Stimulated activated CD4-positive, alpha-beta T cell treated with anti-CD3 and anti-CD28 coated beads, TNF-alpha, amount 100 ng/mL, for 1 hour (primary cell): ENCODE measurements around the gene NEDD4L.
"Not testable (repeated sequence)": the region's sequence is repeated elsewhere in the genome, so short reads cannot be mapped to it uniquely, and the experiment has no call there.

Source experiments
- DNase-seq, 3 donors: peaks; one replicate each; pipeline ENCODE4 v3.0.0-alpha.2; 2020; ENCODE audit warnings: low read depth in 3 of 3, low spot score in 1 of 3

Gene NEDD4L

DNA sequence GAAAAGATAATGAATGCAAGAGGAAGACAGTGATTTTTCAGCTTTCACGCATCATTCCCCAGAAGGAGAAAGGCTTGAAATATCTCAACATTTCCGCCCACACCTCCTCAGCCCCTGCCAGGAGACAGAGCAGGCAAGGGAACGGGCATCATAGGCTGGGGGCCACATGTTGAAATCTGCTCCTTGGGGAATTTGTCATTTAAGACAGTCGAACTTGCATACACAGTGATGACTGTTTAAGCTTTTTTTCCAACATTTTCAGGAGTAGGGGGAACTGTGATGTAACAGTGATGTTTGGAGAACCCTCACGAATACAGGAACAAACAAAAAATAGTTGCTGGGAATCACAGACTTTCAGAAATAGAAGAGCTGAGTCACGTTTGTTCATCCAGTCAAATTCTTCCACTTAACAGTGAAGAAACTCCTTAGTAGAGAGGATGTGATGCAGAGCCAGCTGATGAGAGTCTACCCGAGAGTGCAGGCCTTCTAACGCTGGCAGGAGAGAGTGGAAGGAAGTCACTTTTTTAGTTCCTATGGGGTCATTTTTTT is 318.1 kb downstream of the NEDD4L start:
- DNase-seq, result no peak

DNA sequence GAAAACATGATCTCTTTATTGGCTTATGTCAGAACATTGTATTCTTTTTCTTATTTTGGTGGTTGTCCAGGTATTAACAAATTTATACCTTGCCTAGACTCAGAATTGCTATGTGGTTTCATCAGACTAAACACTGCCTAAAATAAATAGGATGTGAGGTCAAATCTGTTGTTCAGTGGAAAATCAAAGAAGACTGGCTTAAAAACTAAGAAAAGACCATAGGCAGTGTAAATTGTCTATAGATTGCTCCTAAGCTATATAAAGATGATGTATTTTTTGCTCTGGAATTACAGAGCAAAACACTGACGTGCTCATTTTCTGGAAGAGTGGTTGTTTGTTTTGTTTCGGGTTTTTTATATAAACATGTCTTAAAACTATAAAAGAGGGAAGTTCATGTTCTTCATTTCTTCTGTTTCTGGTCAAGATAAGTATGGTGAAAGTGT is 318.8 kb downstream of the NEDD4L start:
- DNase-seq, result no peak

DNA sequence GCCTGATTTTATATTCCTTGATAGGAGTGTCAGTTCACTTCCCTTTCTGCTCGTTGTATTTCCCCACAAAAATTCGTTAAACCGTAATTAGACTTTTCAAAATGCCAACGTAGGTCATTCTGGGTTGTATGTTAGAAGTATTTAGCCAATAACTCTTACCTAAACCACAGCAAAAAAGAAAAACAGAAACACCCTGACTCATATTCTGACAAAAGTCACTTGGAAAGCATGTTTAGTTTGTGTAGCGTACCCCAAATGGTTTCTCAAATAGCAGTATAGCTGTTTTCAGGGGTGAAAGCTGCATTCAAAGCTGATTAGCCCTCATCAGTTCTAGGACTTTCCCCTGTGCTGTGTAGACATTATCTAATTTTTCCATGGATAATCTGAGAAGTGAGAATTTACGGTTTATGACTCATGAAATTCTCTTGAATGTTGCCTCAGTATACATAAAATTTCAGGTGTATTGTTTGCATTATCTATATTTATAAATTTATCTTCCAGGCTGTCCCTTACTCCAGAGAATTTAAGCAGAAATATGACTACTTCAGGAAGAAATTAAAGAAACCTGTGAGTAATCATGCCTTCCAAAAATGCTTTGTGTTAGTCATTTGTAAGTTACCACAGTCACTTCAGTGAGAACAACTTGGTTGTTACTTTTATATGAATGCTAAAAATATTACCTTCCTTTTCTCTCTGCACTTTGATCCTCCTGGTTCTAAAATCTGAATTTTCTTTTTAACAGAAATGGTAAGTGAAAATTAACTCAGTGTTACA is 319.9 kb downstream of the NEDD4L start:
- DNase-seq, result no peak

DNA sequence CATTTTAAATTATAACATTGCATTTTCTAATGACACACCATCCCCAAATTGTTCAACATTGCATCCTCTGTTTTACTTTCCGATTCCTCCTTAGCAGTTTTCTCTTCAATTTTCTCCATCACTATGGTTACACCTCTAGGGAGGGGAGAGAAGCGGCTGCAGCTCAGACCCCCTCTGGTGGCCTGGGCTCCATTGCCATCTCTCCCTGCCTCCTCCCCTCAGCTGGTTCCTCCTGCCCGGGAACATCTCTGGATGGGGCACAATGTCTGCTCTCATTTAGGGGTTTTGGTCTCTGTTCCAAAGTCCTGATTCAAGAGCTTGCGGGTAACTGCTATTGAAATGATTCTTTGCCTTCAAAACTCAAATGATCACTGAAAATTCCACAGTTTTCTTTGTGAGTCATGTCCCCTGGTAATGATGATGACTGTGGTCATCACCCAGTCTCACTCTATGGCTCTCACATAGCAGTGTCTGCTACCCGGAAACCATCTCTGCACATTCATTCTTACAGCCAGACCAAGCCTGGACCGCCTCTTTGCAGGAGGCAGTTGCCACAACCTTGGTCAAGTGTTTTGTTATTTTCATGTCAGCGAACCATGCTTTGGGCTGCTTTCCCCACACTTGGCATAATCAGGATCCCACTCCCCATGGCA is 321.0 kb downstream of the NEDD4L start:
- no peak for DNase-seq

DNA sequence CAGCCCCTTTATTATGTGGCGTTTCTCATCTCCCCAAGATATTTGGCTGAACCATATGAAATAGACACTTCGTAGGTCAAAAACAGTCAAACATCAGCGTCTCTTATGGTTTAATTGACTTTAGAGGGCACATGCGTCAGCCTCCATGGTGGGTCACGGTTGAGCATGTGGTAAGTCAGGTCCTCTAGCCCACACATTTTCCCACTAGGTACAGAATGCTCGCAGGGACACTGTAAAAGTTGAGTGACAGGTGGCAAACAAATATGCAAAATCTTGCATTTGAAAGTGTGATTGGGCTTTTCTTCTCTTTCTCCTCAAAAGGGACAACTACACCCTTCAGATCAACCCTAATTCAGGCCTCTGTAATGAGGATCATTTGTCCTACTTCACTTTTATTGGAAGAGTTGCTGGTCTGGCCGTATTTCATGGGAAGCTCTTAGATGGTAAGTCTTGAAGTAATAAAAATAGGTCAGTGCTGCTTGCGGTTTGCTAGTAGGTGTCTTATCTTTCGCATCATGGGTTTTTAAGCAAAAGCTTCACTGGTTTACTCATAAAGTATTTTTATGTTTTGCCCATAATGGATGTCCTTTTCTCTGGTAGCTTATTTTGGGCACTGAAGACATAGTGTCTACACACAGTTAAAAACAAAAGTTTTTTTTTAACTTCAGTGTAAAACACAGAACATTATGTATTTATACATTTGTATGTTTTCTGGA is 323.6 kb downstream of the NEDD4L start:
- no peak for DNase-seq

DNA sequence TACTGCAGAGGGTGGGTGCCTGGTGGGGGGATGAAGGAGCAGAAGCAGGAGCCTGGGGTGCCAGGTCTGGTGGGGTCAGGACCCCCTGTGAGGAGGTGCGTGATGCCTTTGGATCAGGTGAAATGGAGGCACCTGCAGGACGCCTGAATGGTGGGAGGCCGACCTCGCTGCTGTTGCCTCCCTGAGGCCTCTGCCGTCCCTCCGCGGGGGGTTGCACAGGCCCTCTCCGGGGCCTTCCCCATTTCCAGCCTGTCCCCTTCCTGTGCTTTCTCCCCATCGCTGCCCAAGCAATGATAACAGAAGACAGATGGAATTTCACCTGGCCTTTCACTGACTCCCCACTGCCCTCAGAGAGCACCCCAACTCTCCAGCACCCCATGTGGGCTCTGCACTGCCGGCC is 325.6 kb downstream of the NEDD4L start:
- DNase-seq, result no peak

DNA sequence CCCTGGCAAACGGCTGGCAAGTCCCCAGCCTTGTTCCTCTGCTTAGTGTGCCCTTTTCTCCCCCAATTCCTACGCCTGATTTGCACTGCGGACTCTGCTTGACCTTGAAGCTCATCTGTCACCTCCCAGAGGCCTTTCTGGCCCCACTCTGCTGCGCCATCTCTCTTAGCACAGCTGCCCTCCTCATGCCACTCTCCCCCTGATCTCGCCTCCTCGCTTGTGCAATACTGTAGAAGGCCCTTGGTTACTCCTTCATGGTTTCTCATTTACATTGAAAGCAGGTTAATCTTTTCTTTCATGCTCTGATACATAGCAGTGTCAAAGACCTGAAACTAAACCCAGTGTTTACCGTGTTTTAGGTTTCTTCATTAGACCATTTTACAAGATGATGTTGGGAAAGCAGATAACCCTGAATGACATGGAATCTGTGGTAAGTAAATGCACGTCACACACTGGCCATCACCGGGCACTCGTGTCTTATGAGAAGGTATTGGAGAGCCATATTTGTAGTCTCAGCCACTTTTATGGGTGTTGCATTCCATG is 326.1 kb downstream of the NEDD4L start:
- no peak for DNase-seq

DNA sequence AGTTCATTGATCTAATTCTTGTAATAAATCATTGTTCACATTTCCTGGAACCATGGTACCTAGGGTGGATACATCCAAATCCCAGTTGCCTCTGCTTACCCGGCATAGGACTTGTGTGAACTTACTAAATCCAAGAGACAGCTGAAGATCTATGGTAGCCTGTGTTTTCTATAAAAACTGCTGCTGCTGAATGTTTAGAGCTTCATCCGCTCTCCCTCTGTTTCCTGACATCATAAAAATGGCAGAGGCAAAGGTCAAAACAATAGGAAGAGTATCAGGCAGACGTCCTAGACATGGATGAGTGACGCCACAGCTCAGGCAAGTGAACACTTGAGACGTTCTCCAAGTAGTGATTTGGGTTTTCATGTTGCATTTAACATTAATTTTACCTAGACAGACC is 326.6 kb downstream of the NEDD4L start:
- no peak for DNase-seq

DNA sequence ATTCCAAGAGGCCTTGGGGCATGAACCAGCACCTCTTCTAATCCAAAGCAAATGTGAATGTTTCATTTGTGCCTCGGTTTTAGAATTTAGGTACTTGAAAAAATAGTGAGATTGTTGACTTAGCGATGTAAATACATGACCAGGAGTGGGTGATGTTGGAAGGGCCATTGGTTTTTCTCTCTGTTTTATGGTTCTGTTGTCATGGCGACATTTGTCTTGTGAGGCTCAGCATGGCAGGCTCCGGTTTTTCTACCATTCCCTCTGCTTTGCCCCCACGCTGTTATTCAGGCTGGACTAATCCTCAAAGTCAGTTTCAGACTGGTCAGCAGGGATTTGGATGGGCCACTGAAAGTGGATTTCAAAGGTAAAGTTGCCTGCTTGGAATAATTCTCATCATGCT is 329.5 kb downstream of the NEDD4L start:
- no peak for DNase-seq

DNA sequence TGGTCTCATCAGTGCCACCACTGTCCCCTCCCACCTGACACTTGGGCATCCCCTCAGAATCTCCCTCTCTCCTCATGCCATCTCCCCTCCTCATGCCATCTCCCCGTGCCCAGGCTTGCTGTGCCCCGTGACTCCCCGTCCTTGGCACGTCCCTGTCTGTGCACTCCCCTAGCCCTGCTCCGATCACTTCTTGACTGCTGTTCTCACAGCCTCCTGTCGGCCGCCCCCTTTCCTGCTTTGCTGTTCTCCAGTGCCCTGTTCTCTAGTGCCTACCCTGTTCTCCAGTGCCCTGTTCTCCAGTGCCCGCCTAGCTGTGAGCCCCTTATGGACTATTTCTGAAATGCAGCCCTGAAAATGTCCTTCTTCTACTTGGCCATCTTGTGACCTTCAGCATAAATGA is 331.0 kb downstream of the NEDD4L start:
- no peak for DNase-seq

DNA sequence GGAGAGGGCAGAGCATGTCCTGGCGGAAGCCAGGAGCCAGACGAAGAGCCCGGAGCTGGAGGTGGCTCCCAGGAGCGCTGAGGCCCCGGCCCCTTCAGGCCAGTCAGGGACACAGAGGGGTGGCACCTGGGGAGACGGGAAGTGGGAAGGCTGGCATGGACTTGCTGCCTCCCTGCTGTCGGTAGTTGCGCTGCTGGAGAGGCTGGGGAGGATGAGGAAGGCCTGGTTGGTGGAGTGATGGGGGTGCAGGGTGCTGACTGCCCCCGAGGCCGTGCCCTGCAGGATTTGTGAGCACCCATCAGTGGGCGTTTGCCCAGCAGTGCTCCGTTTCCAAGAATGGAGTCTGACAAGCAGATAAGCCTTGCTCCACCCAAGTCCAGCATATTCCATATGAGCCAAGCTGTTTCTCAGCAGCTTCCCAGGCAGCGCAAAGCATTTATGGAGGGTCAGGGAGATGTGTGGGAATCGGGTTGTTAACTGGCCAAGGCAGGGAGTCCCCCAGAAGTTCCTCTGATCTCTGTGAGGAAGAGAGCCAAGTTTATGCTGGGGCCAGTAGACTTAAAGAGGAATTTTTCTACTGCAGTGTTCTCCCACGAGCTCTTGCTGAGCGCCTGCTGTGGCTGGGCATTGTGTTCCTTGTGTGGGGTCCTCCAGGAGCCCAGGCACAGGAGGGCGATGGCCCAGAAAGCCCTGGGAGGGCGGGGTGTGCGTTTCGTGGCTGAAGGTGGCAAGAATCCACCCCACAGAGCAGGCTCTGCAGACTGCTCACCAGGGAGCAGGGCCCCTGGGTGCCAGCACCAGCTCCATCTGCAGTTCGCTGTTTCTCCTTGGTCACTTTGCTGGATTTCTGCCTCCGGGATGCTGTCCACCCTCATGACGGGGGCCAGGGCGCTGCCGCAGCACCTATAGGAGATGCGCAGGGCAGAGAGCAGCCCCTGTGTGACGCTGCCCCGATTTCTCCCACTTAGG is 334.7 kb downstream of the NEDD4L start:
- DNase-seq, result no peak

DNA sequence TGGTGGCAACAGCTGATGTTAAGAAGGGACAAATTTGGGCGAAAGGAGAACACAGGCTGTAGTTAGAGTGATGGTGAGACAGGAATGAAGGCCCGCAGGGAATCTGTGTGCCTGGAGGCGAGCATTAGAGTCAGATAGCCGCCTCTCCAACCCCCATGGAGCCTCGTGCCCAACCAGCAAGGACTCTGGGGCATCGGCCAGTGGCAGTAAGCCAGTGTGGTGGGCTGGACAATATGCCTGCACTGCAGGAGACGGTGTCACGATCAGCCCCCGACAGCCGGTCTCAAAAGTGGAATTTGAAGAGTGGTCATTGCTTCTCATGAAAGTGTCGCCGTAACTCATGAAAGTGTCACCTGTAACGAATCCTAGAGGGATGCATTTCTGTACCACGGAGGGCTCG is 335.4 kb downstream of the NEDD4L start:
- DNase-seq, result no peak

DNA sequence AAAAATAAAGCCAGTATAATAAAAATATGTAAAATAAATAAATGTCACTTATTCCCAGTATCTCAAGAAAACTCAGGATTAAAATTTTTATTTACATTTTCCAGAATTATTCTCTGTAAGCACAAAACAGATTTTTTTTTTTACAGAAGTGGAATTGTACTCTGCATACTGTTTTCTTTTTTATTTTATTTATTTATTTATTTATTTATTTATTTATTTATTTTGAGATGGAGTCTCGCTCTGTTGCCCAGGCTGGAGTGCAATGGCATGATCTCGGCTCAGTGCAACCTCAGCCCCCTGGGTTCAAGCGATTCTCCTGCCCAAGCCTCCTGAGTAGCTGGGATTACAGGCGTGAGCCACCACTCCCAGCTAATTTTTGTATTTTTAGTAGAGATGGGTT is 336.1 kb downstream of the NEDD4L start:
- not testable (repeated sequence) for DNase-seq

DNA sequence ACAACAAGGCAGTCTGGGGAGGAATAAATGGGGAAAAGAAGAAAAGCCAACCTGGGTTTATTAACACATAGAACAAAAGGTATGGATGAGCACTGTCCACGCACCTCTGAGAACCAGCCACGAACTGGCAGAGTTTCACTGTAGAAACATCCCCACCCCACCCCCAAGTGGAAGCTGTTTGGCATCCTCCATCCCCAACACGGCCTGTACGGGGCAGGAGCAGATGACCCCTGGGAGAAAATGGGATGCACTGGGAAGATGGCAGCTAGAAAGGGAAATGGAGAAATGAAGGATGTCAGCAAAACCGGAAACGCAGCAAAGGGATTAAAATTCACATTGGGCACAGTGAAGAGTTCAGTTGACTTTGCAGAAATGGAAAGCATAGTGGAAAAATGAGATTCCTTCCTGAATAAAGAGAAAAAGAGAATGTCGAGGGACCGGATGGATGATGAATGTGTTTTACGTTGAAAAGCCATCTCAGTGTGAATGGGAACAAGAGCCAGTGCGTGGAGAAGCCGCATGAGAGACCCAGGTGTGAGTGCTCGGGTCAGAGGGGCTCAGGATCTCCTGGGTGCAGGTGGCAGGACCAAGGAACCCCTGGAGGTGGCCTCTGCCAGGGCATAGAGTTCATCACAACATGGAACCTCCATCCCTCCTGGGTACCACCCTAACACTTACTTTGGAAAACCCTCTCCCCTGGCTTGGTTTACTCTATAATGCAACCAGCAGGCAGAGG is 337.8 kb downstream of the NEDD4L start:
- DNase-seq, result no peak

DNA sequence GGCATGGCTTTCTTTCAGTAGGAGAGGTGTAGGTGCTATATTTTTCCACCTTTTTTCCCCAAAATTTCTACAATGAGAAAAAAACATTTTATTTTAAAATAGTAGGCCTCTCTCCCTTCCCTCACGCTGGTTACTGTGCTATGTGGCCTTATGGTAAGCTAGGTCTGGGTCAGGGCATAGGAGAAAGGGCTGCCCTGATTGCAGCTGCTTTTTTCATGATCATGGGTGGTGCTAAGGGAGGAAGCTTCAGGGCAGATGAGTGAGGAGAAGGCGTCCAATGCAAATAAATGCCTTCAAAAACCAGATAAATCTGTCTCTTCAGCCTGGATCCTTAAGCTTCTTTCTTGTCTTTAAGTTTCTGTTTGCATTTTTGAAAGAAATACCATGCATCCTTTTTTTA is 338.4 kb downstream of the NEDD4L start:
- no peak for DNase-seq

DNA sequence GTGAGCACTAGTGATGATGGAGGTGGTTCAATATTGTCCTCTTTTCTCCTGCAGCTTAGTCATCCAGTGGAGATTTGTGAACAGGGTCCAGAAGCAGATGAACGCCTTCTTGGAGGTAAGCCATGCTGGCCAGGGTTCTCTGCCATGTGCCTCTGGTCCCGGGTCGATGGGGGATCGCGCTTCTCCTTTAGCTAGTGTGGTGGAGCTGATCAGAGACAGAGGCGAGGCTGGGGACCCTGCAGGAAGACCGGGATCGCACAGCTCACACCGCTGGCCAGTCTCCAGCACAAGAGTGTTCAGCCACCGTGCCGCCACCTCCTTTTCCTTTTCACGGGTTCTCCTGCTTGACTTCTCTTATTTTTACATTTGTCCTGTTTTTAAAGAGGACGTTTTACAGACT is 341.4 kb downstream of the NEDD4L start:
- no peak for DNase-seq

DNA sequence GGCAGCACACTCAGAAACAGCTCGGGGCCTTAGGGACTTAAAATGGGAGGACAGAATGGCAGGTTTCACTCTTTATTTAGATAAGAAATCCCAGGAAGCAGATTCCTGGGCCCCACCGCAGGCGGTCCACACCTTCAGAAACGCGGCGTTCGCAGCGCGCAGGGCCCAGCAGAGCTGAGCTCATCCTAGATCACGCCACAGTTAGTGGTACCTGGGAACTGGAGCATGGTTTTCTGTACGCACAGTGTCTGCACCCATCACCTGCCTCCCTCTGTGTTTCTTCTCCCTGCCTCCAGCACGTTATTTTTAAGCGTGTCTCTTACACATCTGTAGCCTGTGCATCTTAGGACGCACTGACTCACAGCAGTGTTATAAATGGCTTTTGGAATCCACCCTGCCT is 342.8 kb downstream of the NEDD4L start:
- no peak for DNase-seq

DNA sequence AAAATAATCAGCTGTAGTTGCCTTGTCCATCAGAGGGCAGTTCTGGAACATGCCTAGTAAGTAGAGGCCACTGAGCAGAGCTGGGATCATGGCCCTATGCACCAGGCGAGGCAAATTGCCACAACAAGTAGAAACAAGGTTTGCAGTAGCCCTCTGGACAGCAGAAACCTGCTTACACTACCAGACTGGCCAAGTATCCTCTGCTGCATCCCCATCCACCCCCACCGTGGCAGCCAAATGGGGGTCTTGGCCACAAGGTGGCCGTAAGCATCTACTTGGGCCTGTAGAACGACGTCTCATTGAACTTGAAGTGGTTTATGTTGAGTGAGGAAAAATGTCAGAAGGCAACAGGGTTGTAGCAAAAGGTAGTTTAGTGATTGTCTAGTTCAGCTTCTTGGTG is 343.7 kb downstream of the NEDD4L start:
- no peak for DNase-seq

DNA sequence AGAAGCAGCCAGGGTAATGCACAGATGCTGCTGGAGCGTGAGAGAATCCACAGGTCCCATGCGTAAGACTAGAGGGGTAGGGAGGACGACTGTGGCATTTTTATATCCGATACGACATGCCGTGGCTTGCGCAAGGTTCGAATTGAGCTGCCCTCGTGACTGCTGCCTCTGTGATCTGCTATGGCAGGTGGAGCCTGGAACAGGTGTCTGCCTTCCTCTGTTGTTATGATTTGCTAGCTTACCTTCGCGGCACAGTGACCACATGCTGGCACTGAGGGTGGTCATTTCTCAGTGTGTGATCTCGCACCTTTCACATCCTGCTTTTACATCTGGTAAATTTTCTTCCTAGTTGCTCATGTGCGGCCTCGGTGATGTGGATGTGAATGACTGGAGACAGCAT is 344.7 kb downstream of the NEDD4L start:
- no peak for DNase-seq

DNA sequence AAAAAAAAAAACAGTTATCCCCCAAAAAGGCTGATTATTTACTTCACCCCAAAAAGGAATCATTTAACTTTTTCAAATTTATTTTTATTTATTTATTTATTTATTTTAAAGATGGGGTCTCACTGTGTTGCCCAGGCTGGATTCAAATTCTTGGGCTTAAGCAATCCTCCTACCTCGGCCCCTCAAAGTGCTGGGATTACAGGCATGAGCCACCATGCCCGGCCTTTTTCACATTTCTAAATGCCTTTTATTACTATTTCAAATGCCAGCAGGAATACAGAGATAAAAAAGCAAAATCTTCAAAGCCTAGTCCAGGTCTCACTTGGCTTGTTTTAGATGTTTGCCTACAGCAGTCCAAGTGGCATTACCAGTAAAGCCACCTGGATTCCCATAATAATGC is 345.7 kb downstream of the NEDD4L start:
- no peak for DNase-seq
